ENCODE data around the gene WT1.

The WT1 gene

GRCh38 chr11:32438866-32439489 is 3.6 kb upstream of the WT1 start (continued):
- TF ChIP-seq, protein P1, sequence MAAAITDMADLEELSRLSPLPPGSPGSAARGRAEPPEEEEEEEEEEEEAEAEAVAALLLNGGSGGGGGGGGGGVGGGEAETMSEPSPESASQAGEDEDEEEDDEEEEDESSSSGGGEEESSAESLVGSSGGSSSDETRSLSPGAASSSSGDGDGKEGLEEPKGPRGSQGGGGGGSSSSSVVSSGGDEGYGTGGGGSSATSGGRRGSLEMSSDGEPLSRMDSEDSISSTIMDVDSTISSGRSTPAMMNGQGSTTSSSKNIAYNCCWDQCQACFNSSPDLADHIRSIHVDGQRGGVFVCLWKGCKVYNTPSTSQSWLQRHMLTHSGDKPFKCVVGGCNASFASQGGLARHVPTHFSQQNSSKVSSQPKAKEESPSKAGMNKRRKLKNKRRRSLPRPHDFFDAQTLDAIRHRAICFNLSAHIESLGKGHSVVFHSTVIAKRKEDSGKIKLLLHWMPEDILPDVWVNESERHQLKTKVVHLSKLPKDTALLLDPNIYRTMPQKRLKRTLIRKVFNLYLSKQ (tag by site-specific recombination; IDR thresholded peaks at IDR 0.05; ENCODE audit: borderline replicate concordance): no peak
- no peak for TF ChIP-seq YY2 (tag by site-specific recombination; IDR thresholded peaks at IDR 0.05)
- no peak for TF ChIP-seq PBX3 (CRISPR knock-in tag; IDR thresholded peaks at IDR 0.05)
- TF ChIP-seq ZFP3 (tag by site-specific recombination; IDR thresholded peaks at IDR 0.05; ENCODE audit: low read depth): no peak

DNA sequence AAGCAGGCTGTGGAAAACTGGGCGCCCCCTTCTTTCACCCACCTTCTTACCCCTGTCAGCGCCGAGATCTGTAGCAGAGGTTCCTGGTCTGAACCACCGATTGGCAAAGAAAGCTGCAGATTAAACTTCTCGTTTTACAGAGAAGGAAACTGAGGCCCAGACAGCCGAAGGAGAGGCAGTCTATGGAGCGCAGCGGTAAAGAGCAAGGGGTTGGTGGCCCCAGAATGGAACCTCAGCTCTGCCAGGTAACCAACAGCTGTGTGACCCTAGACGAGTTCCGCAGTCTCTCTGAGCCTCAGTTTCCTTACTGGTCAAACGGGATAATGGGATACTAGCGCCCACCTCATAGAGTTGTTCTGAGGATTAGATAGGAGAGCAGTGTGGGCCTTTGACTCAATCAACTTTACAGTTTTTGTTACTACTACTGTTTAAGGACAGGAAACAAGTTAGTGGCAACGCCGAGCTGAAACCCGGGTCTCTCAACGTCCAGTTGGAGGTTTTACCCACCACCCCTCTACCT is 3.1 kb upstream of the WT1 start:
- Histone ChIP-seq H3K27ac (ENCODE audit: extremely low read depth, low read depth, low read length) (no peak overlapping the region), H3K4me3 (ENCODE audit: low read depth, low read length) (no peak overlapping the region), H3K9me3 (ENCODE audit: control insufficient read depth, insufficient read depth, low read depth, low read length) (no peaks in the 10 kb centered on the region), H3K4me1 (ENCODE audit: control insufficient read depth, insufficient read depth, low read length) (no peaks in the 10 kb centered on the region), H3K36me3 (ENCODE audit: control insufficient read depth in 2 of 2, insufficient read depth in 1 of 2, low read length in 2 of 2) (no peaks in the 10 kb centered on the region)
- TF ChIP-seq ZNF10 (tag by site-specific recombination; IDR thresholded peaks at IDR 0.05) (no peak), ZNF354C (tag by site-specific recombination; IDR thresholded peaks at IDR 0.05; ENCODE audit: borderline replicate concordance, low read depth) (no peak), ZNF169 (tag by site-specific recombination; IDR thresholded peaks at IDR 0.05) (no peak), ZNF518A (tag by site-specific recombination; conservative IDR thresholded peaks at IDR 0.05; ENCODE audit: low read depth) (no peak), OVOL3 (tag by site-specific recombination; IDR thresholded peaks at IDR 0.05) (no peak), ZNF510 (tag by site-specific recombination; IDR thresholded peaks at IDR 0.05; ENCODE audit: insufficient replicate concordance) (no peak), ZNF274 (IDR thresholded peaks at IDR 0.05; ENCODE audit: low read length) (no peak), ZNF274 (tag by site-specific recombination; IDR thresholded peaks at IDR 0.05; ENCODE audit: borderline replicate concordance) (no peak), ZNF350 (tag by site-specific recombination; IDR thresholded peaks at IDR 0.05) (no peak), ZNF514 (tag by site-specific recombination; IDR thresholded peaks at IDR 0.05) (no peak), ZNF585B (tag by site-specific recombination; IDR thresholded peaks at IDR 0.05) (no peak), ZBTB8A (tag by site-specific recombination; IDR thresholded peaks at IDR 0.05) (no peak), ZNF776 (tag by site-specific recombination; IDR thresholded peaks at IDR 0.05; ENCODE audit: borderline replicate concordance) (no peak), ZNF202 (tag by site-specific recombination; IDR thresholded peaks at IDR 0.05; ENCODE audit: borderline replicate concordance) (no peak), SP7 (tag by site-specific recombination; IDR thresholded peaks at IDR 0.05) (no peak), ZNF629 (tag by site-specific recombination; IDR thresholded peaks at IDR 0.05) (no peak), ZSCAN16 (tag by site-specific recombination; IDR thresholded peaks at IDR 0.05) (no peak), ZNF184 (tag by site-specific recombination; IDR thresholded peaks at IDR 0.05) (no peak)
- TF ChIP-seq, protein P2, sequence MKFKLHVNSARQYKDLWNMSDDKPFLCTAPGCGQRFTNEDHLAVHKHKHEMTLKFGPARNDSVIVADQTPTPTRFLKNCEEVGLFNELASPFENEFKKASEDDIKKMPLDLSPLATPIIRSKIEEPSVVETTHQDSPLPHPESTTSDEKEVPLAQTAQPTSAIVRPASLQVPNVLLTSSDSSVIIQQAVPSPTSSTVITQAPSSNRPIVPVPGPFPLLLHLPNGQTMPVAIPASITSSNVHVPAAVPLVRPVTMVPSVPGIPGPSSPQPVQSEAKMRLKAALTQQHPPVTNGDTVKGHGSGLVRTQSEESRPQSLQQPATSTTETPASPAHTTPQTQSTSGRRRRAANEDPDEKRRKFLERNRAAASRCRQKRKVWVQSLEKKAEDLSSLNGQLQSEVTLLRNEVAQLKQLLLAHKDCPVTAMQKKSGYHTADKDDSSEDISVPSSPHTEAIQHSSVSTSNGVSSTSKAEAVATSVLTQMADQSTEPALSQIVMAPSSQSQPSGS (tag by site-specific recombination; IDR thresholded peaks at IDR 0.05; ENCODE audit: low read depth): no peak
- ChIA-PET CTCF (interaction anchor here (1.7 kb wide), 1 partner anchor 52 kb away, joined by 6 read pairs; no protein-coding TSS in a partner anchor), POLR2A (no interaction called here)

Data from HEK293 (cell line).